HCT116 (cell line): ENCODE measurements around the gene DDOST. TPM values are rescaled to one million over a fixed set of nuclear protein-coding genes. Genes with fewer than 3 reads are reported as not detected.

Experiments
- ATAC-seq: fragments of 200-7000 bp; cut with Tn5 transposase; 2 replicates; pipeline ENCODE4 v1.9.1; 2020; ENCODE audit warnings: mild to moderate bottlenecking, moderate library complexity
- BruUV-seq: library from RNA; stranded (reverse); fragments of 400-500 nt; replicated peaks from 2 replicates; lab custom pipeline; 2021; lab: Mats Ljungman, UMichigan
- CTCF ChIA-PET: fragments of 300-600 bp; sonication (Branson Sonifier 250); formaldehyde crosslinking; loops from one replicate; lab custom pipeline; 2021; ENCODE audit warnings: antibody characterized with exemption; lab: Charles Lee
- POLR2A ChIA-PET: fragments of 300-600, 350-600 bp; sonication (Branson Sonifier 250); formaldehyde crosslinking; loops from one replicate; lab custom pipeline; 2021; ENCODE audit warnings: antibody characterized with exemption; lab: Charles Lee
- RAD21 ChIA-PET, 2 experiments: fragments of 300-600 bp; sonication (Branson Sonifier 250); formaldehyde crosslinking; loops; one replicate each; lab custom pipeline; 2023; ENCODE audit warnings: low total read pairs in 2 of 2; ENCODE audit not compliant: uncharacterized antibody in 2 of 2, unreplicated experiment in 2 of 2, low non-redundant PET in 1 of 2; lab: Charles Lee
- DNase-seq: peaks from one replicate; pipeline ENCODE4 v3.0.0-alpha.2; 2010; ENCODE audit warnings: low read depth, low spot score
- H2AFZ ChIP-seq: fragments of 200-600 bp; shearing (Covaris generic), sonication (generic); 2 replicates; pipeline ENCODE4 v1.6.1; 2017; ENCODE audit warnings: low read depth, mixed run types, mixed read lengths, antibody characterized with exemption, low read length; ENCODE audit not compliant: poor library complexity, severe bottlenecking
- H3K27ac ChIP-seq: 2 replicates; pipeline ENCODE4 v1.5.1; 2012; ENCODE audit warnings: low read depth, low read length
- H3K27me3 ChIP-seq: fragments of 200-600 bp; sonication (generic); 2 replicates; pipeline ENCODE4 v1.6.1; 2016; ENCODE audit warnings: mixed run types, low read length, mixed read lengths; ENCODE audit not compliant: insufficient read depth
- H3K36me3 ChIP-seq, 2 experiments: fragments of 200-500 bp in 1 of 2; fragments of 200-600 bp in 1 of 2; sonication (Bioruptor generic) in 1 of 2; sonication (generic) in 1 of 2; 2 replicates each; pipeline versions ENCODE4 v1.5.1 to v1.6.1; 2014 to 2016; ENCODE audit warnings: low read length in 2 of 2, inconsistent platforms in 1 of 2, mixed read lengths in 1 of 2, mixed run types in 1 of 2; ENCODE audit not compliant: insufficient read depth in 2 of 2, control insufficient read depth in 1 of 2
- H3K4me1 ChIP-seq, 2 experiments: fragments of 200-600 bp in 1 of 2; sonication (generic) in 1 of 2; 2 replicates each; pipeline versions ENCODE4 v1.5.1 to v1.6.1; 2012 to 2017; ENCODE audit warnings: low read length in 2 of 2, inconsistent platforms in 1 of 2, mild to moderate bottlenecking in 1 of 2, mixed read lengths in 1 of 2, mixed run types in 1 of 2, moderate library complexity in 1 of 2; ENCODE audit not compliant: insufficient read depth in 2 of 2, control insufficient read depth in 1 of 2
- H3K4me2 ChIP-seq: fragments of 200-600 bp; sonication (generic); 2 replicates; pipeline ENCODE4 v1.6.1; 2017; ENCODE audit warnings: mixed run types, low read length, mixed read lengths
- H3K4me3 ChIP-seq, 2 experiments: fragments of 200-600 bp in 1 of 2; sonication (generic) in 1 of 2; replicated peaks in 1 of 2; 2 replicates each; pipeline ENCODE4 v1.5.1; 2011 to 2016; ENCODE audit warnings: low read length in 2 of 2, control low read depth in 1 of 2, low read depth in 1 of 2, mild to moderate bottlenecking in 1 of 2, mixed read lengths in 1 of 2, mixed run types in 1 of 2
- H3K79me2 ChIP-seq: fragments of 200-600 bp; sonication (generic); 2 replicates; pipeline ENCODE4 v1.6.1; 2017; ENCODE audit warnings: mild to moderate bottlenecking, mixed run types, low read length, moderate library complexity, mixed read lengths; ENCODE audit not compliant: insufficient read depth
- H3K9ac ChIP-seq: fragments of 200-600 bp; sonication (generic); 2 replicates; pipeline ENCODE4 v1.6.1; 2016; ENCODE audit warnings: low read length, mixed read lengths
- H3K9me2 ChIP-seq: fragments of 200-600 bp; sonication (generic), shearing (Covaris generic); 2 replicates; pipeline ENCODE4 v1.6.1; 2017; ENCODE audit warnings: mixed run types, mild to moderate bottlenecking, moderate library complexity; ENCODE audit not compliant: insufficient read depth
- H3K9me3 ChIP-seq, 2 experiments: fragments of 200-500 bp in 1 of 2; fragments of 200-600 bp in 1 of 2; sonication (Bioruptor generic) in 1 of 2; sonication (generic) in 1 of 2; 2 replicates each; pipeline ENCODE4 v1.6.1; 2014 to 2017; ENCODE audit warnings: low read length in 2 of 2, mixed read lengths in 2 of 2, inconsistent platforms in 1 of 2, low read depth in 1 of 2, mild to moderate bottlenecking in 1 of 2, mixed run types in 1 of 2, moderate library complexity in 1 of 2; ENCODE audit not compliant: control insufficient read depth in 1 of 2, insufficient read depth in 1 of 2
- H4K20me1 ChIP-seq: fragments of 200-600 bp; sonication (generic), shearing (Covaris generic); 2 replicates; pipeline ENCODE4 v1.6.1; 2017; ENCODE audit warnings: mixed run types, mild to moderate bottlenecking, moderate library complexity; ENCODE audit not compliant: insufficient read depth
- ATF3 ChIP-seq: IDR thresholded peaks from 2 replicates; pipeline ENCODE4 v1.6.1; 2012
- CBX3 ChIP-seq: IDR thresholded peaks from 2 replicates; pipeline ENCODE4 v1.6.1; 2012; ENCODE audit warnings: low read depth
- ELF1 ChIP-seq: IDR thresholded peaks from 2 replicates; pipeline ENCODE4 v1.6.1; 2012; ENCODE audit warnings: low read depth, borderline replicate concordance
- EZH2phosphoT487 ChIP-seq: fragments of 200-600 bp; IDR thresholded peaks from 2 replicates; pipeline ENCODE4 v1.6.1; 2018; ENCODE audit warnings: antibody characterized with exemption, borderline replicate concordance
- FOSL1 ChIP-seq: IDR thresholded peaks from 2 replicates; pipeline ENCODE4 v1.6.1; 2012; ENCODE audit warnings: low read depth
- MAX ChIP-seq: IDR thresholded peaks from 2 replicates; pipeline ENCODE4 v1.6.1; 2012
- POLR2A ChIP-seq: IDR thresholded peaks from 2 replicates; pipeline ENCODE4 v1.7.0; 2011; ENCODE audit warnings: borderline replicate concordance; ENCODE audit not compliant: insufficient read depth, insufficient read length; ENCODE audit errors: extremely low read depth
- RAD21 ChIP-seq: IDR thresholded peaks from 2 replicates; pipeline ENCODE4 v1.6.1; 2012; ENCODE audit warnings: low read depth, mild to moderate bottlenecking
- SP1 ChIP-seq: IDR thresholded peaks from 2 replicates; pipeline ENCODE4 v1.6.1; 2012; ENCODE audit warnings: low read depth
- SRF ChIP-seq: IDR thresholded peaks from 2 replicates; pipeline ENCODE4 v1.6.1; 2012; ENCODE audit warnings: low read depth
- ZBTB33 ChIP-seq: IDR thresholded peaks from 2 replicates; pipeline ENCODE4 v1.6.1; 2011; ENCODE audit warnings: mild to moderate bottlenecking, low read length, moderate library complexity; ENCODE audit not compliant: insufficient replicate concordance; ENCODE audit errors: extremely low read depth
- ZFX ChIP-seq: fragments of 450-650 bp; IDR thresholded peaks from 2 replicates; pipeline ENCODE4 v1.6.1; 2017
- ZNF274 ChIP-seq: fragments of 200-500 bp; sonication (Bioruptor generic); IDR thresholded peaks from 2 replicates; pipeline ENCODE4 v1.6.1; 2014; ENCODE audit warnings: mild to moderate bottlenecking, low read depth, low read length, inconsistent platforms
- intact Hi-C: fragments of 100-400 bp; cut with micrococcal nuclease; formaldehyde crosslinking; loops from 2 replicates; pipeline ENCODE4 v1.10.0; 2022
- total RNA-seq: library from RNA; stranded (reverse); gene quantifications from one replicate; pipeline ENCODE4 v1.2.1, GENCODE V29; 2021; ENCODE audit not compliant: unreplicated experiment

Gene DDOST
- total RNA-seq, 1 experiment from 2014 or later = 387 TPM

- intact Hi-C loops = no loop called here
- TF ChIP-seq ZBTB33 (no peak), EZH2phosphoT487 (no peak), ZFX (no peak), ATF3 (no peak), SRF (no peak), FOSL1 (no peak), SP1 (no peak), MAX (no peak), CBX3 (no peak), ZNF274 (no peak), POLR2A (no peak), ELF1 (no peak), RAD21 (no peak)
- no peak overlapping the region for H3K27ac ChIP-seq
- H4K20me1 ChIP-seq = no peaks in the 10 kb centered on the region
- no peak for DNase-seq
- H3K4me1 ChIP-seq = peaks cover 0 to under 1% of the 10 kb centered on the region in 2 experiments; a peak in 2 of 4 replicates
- no peak overlapping the region for H3K4me3 ChIP-seq
- ChIA-PET RAD21 (no interaction called here), POLR2A (no interaction called here), CTCF (no interaction called here)
- H3K9ac ChIP-seq = no peak overlapping the region
- H3K9me2 ChIP-seq = no peaks in the 10 kb centered on the region
- no peak for ATAC-seq
- H3K79me2 ChIP-seq = no peaks in the 10 kb centered on the region
- no peak overlapping the region for H3K4me2 ChIP-seq
- H3K36me3 ChIP-seq = no peaks in the 10 kb centered on the region
- H3K27me3 ChIP-seq = no peaks in the 10 kb centered on the region
- no peak overlapping the region for H2AFZ ChIP-seq
- no peaks in the 10 kb centered on the region for H3K9me3 ChIP-seq
- no TSS peak for BruUV-seq
Observed at GRCh38 chr1:20704390-20705202, 43.4 kb upstream of the DDOST start.
